Uterus (tissue), 4 donors: ENCODE results near the gene ZNF674. TPM values are rescaled to one million over a fixed set of nuclear protein-coding genes. Genes with fewer than 3 reads are reported as not detected.

ENCODE experiments used
- DNase-seq, 2 donors: peaks; one replicate each; pipeline ENCODE4 v3.0.0-alpha.2; 2019 to 2020
- H3K27ac ChIP-seq, 2 donors: fragments of 200-600 bp; sonication (generic); 1 replicate in 1 of 2; 2 replicates in 1 of 2; pipeline ENCODE4 v1.5.1; 2016 to 2018
- H3K27me3 ChIP-seq, 2 donors: fragments of 200-600 bp; sonication (generic); one replicate each; pipeline ENCODE4 v1.5.1; 2018 to 2019; ENCODE audit warnings: control low read depth in 1 of 2
- H3K36me3 ChIP-seq, 2 donors: fragments of 200-600 bp; sonication (generic); one replicate each; pipeline ENCODE4 v1.5.1; 2019; ENCODE audit warnings: control low read depth in 1 of 2
- H3K4me1 ChIP-seq, 2 donors: fragments of 200-600 bp; sonication (generic); one replicate each; pipeline ENCODE4 v1.5.1; 2018 to 2019; ENCODE audit warnings: control low read depth in 1 of 2
- H3K4me3 ChIP-seq, 2 donors: fragments of 200-600 bp; sonication (generic); 1 replicate in 1 of 2; 2 replicates in 1 of 2; pipeline ENCODE4 v1.5.1; 2018 to 2019; ENCODE audit warnings: mild to moderate bottlenecking in 1 of 2
- H3K9me3 ChIP-seq, 2 donors: fragments of 200-600 bp; sonication (generic); one replicate each; pipeline ENCODE4 v1.5.1; 2019; ENCODE audit warnings: control low read depth in 1 of 2
- POLR2A ChIP-seq, 2 donors: fragments of 450-650 bp; IDR thresholded peaks; one replicate each; pipeline ENCODE4 v1.6.1; 2016; ENCODE audit warnings: antibody characterized with exemption in 2 of 2, mild to moderate bottlenecking in 1 of 2, moderate library complexity in 1 of 2
- intact Hi-C: fragments of 100-400 bp; cut with DNase I; formaldehyde crosslinking; loops from one replicate; pipeline ENCODE4 v1.15.1; 2023; ENCODE audit warnings: low total_unique reads
- total RNA-seq, 4 donors: library from RNA; depleted of rRNA in 3 of 4; stranded (reverse); fragments of >200 nt in 3 of 4; gene quantifications; one replicate each; pipeline versions ENCODE4 v1.1.0 to v1.2.4, GENCODE V29; 2014 to 2023
- TF ChIP-seq, protein P1 (sequence below), 4 experiments: fragments of 200-600 bp in 2 of 4; fragments of 450-650 bp in 2 of 4; sonication (generic) in 2 of 4; IDR thresholded peaks; one replicate each; pipeline ENCODE4 v1.5.1; 2016 to 2019; ENCODE audit warnings: antibody characterized with exemption in 4 of 4, mild to moderate bottlenecking in 2 of 4, moderate library complexity in 1 of 4
- donor health status: DM: yes; HTN: yes; CAD: no.

Gene ZNF674
- total RNA-seq, 4 donors from 2014 or later, result 1.2 to 7.8 (median 5.3) TPM

- Histone ChIP-seq H3K9me3 (no peaks in the 10 kb centered on the region), H3K36me3 (no peaks in the 10 kb centered on the region), H3K4me3 (no peak overlapping the region), H3K27ac (no peak overlapping the region), H3K4me1 (no peaks in the 10 kb centered on the region), H3K27me3 (no peaks in the 10 kb centered on the region)
- DNase-seq, result no peak
- no peak for TF ChIP-seq POLR2A (IDR thresholded peaks at IDR 0.05)
- TF ChIP-seq, protein P1, sequence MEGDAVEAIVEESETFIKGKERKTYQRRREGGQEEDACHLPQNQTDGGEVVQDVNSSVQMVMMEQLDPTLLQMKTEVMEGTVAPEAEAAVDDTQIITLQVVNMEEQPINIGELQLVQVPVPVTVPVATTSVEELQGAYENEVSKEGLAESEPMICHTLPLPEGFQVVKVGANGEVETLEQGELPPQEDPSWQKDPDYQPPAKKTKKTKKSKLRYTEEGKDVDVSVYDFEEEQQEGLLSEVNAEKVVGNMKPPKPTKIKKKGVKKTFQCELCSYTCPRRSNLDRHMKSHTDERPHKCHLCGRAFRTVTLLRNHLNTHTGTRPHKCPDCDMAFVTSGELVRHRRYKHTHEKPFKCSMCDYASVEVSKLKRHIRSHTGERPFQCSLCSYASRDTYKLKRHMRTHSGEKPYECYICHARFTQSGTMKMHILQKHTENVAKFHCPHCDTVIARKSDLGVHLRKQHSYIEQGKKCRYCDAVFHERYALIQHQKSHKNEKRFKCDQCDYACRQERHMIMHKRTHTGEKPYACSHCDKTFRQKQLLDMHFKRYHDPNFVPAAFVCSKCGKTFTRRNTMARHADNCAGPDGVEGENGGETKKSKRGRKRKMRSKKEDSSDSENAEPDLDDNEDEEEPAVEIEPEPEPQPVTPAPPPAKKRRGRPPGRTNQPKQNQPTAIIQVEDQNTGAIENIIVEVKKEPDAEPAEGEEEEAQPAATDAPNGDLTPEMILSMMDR (IDR thresholded peaks at IDR 0.05), result no peak
- intact Hi-C loops, result no loop called here
These were observed 22.2 kb upstream of the ZNF674 start for GRCh38 chrX:46567388-46567787.

DNA sequence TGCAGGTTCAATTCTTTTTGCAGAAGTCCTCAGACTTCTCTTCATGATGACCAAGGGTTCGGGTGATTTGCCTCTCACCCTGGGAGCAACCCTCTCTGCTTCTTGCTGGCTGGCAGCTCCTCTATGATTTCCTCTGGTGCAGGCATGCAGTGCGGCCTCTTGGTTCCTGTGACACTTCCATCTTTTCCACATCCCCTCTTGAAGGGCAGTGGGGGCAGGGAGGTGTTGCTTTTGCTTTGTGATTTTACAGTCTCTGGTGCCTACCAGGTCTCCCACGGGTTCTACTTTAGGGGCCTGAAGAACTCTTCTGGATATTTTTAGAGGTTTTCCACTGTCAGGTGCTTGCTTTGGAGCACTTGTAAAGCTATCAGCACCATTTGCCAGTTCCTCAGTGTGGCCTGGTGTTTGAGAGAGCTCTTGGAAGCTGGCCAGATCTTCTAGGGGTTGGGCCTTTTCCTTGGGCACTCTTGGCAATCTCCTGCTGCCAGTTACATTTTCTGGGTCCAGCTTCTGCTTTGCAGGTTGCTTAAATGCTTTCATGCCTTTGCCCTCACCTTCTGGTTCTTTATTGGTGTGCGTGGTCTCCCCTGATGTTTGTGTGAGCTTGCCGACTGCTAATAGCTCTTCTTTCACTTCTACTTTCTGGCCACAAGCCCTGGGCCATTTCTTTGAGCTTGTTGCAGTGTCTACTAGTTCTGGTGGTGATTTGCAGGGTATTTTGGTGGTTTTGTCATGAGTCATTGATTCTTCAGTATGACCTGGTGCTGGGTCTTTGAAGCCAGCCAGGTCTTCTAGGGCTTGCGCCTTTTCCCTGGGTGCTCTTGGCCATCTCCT lies 16.8 kb upstream of the ZNF674 start:
- no peaks in the 10 kb centered on the region for H3K4me1 ChIP-seq
- H3K27me3 ChIP-seq, result no peaks in the 10 kb centered on the region
- H3K4me3 ChIP-seq, result no peak overlapping the region
- H3K9me3 ChIP-seq, result no peaks in the 10 kb centered on the region
- DNase-seq, result no peak
- intact Hi-C loops, result no loop called here
- TF ChIP-seq, protein P1 (IDR thresholded peaks at IDR 0.05), result no peak
- no peak for TF ChIP-seq POLR2A (IDR thresholded peaks at IDR 0.05)
- no peak overlapping the region for H3K27ac ChIP-seq
- no peaks in the 10 kb centered on the region for H3K36me3 ChIP-seq

- Histone ChIP-seq H3K9me3 (no peaks in the 10 kb centered on the region), H3K4me1 (no peaks in the 10 kb centered on the region), H3K27ac (no peak overlapping the region), H3K27me3 (no peaks in the 10 kb centered on the region), H3K4me3 (no peak overlapping the region), H3K36me3 (no peaks in the 10 kb centered on the region)
- no peak for DNase-seq
- no peak for TF ChIP-seq POLR2A (IDR thresholded peaks at IDR 0.05)
- TF ChIP-seq, protein P1 (IDR thresholded peaks at IDR 0.05), result no peak
- intact Hi-C loops, result no loop called here
These were observed 13.8 kb upstream of the ZNF674 start for GRCh38 chrX:46559062-46559461.

- no peaks in the 10 kb centered on the region for H3K36me3 ChIP-seq
- no peak overlapping the region for H3K27ac ChIP-seq
- H3K4me3 ChIP-seq, result no peak overlapping the region
- DNase-seq, result no peak
- intact Hi-C loops, result no loop called here
- H3K4me1 ChIP-seq, result no peaks in the 10 kb centered on the region
- TF ChIP-seq, protein P1 (IDR thresholded peaks at IDR 0.05), result peak in 3 of 4 experiments; percentile 8 to 49 (median 30)
- TF ChIP-seq POLR2A (IDR thresholded peaks at IDR 0.05), result no peak
- H3K9me3 ChIP-seq, result no peaks in the 10 kb centered on the region
- no peaks in the 10 kb centered on the region for H3K27me3 ChIP-seq
These were observed 9.7 kb upstream of the ZNF674 start for GRCh38 chrX:46554942-46555341.

DNA sequence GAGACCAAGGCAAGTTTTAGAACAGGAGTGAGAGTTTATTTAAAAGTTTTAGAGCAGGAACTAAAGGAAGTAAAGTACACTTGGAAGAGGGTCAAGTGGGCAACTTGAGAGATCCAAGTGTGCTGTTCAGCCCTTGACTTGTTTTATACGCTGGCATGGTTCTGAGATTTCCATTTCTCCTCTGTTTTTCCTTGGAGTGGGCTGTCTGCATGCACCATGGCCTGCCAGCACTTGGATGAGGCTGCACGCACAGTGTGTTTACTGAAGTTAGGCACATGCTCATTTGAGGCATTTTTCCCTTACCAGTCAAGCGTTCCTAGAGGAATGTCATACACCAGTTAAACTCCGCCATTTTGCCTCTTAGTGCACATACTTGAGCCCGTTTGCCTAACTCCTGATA lies 8.7 kb upstream of the ZNF674 start:
- no peak for TF ChIP-seq POLR2A (IDR thresholded peaks at IDR 0.05)
- TF ChIP-seq, protein P1 (IDR thresholded peaks at IDR 0.05), result no peak
- DNase-seq, result no peak
- H3K4me3 ChIP-seq, result no peak overlapping the region
- H3K36me3 ChIP-seq, result no peaks in the 10 kb centered on the region
- no peaks in the 10 kb centered on the region for H3K27me3 ChIP-seq
- intact Hi-C loops, result no loop called here
- no peaks in the 10 kb centered on the region for H3K9me3 ChIP-seq
- no peaks in the 10 kb centered on the region for H3K4me1 ChIP-seq
- H3K27ac ChIP-seq, result no peak overlapping the region
